Left cardiac atrium (tissue), 4 donors: ENCODE data around the gene SLC7A11. TPM values are rescaled to one million over a fixed set of nuclear protein-coding genes. Genes with fewer than 3 reads are reported as not detected.
A peak's percentile ranks its signal among the peaks of the same experiment; 100 is the strongest.

ENCODE experiments used
- ATAC-seq, 2 donors: fragments of 200-7000 bp; cut with Tn5 transposase; one replicate each; pipeline ENCODE4 v1.9.1; 2020; ENCODE audit warnings: mild to moderate bottlenecking in 2 of 2, moderate library complexity in 2 of 2
- DNase-seq: peaks from one replicate; pipeline ENCODE4 v3.0.0-alpha.2; 2020
- intact Hi-C, 2 donors: fragments of 100-400 bp; cut with DNase I; formaldehyde crosslinking; loops; one replicate each; pipeline versions ENCODE4 v1.14.1 to v1.15.1; 2022 to 2023
- long read RNA-seq: library from polyadenylated mRNA; unstranded; transcript quantifications from one replicate; pipeline ENCODE4 v2.0.0, GENCODE V29; 2021
- total RNA-seq, 2 donors: library from RNA; stranded (reverse); fragmentation: NEBNext Ultra II Directional; extraction: Animal tissue kit (Norgen Biotek cat#: 25700); gene quantifications; one replicate each; pipeline ENCODE4 v1.2.1, GENCODE V29; 2021
- donor health status: DM: no; HTN: yes; CAD: no.
- donor health status: DM: no; HTN: yes; CAD: no; lungs with severe emphysema.
- donor health status: DM: yes; HTN: yes; CAD: no.
- donor health status: Dilated cardiomyopathy.

Gene SLC7A11
- total RNA-seq: 1 to 10 TPM; 3.3 to 4.7 TPM
- long read RNA-seq, partial matches to known transcripts: 0 of 2 reads
- long read RNA-seq, other reads (novel, unspliced or antisense): 2 of 2 reads

GRCh38 chr4:138242076-138242833, at the start of gene SLC7A11:
SLC7A11 (minus strand) TSS chr4:138242349; CDS start chr4:138242069, 280 bp downstream.
- peak; percentile 45 for DNase-seq
- peak; percentile 78 to 99 for ATAC-seq
- intact Hi-C loops: no loop called here

- intact Hi-C loops: no loop called here
- ATAC-seq: no peak
- DNase-seq: no peak
Measured at GRCh38 chr4:138291431-138291830, 49.3 kb upstream of the SLC7A11 start.

- no peak for DNase-seq
- no peak for ATAC-seq
- intact Hi-C loops: no loop called here
Measured at GRCh38 chr4:138290805-138291204, 48.7 kb upstream of the SLC7A11 start.

GRCh38 chr4:138279286-138279685, 37.1 kb upstream of the SLC7A11 start:
- intact Hi-C loops: no loop called here
- ATAC-seq: no peak
- no peak for DNase-seq

- no peak for DNase-seq
- intact Hi-C loops: no loop called here
- ATAC-seq: no peak
Measured at GRCh38 chr4:138277133-138277532, 35.0 kb upstream of the SLC7A11 start.

- peak in 1 of 2 donors; percentile 50 for ATAC-seq
- intact Hi-C loops: no loop called here
Measured at GRCh38 chr4:138275963-138276621, 33.9 kb upstream of the SLC7A11 start.

GRCh38 chr4:138275216-138275615, 33.1 kb upstream of the SLC7A11 start:
- DNase-seq (no peak), ATAC-seq (no peak)
- intact Hi-C loops: no loop called here

More at GRCh38 chr4:138275963-138276621, 33.9 kb upstream of the SLC7A11 start:
- no peak for DNase-seq

GRCh38 chr4:138269175-138269574, 27.0 kb upstream of the SLC7A11 start:
- intact Hi-C loops: no loop called here
- ATAC-seq (no peak), DNase-seq (no peak)

GRCh38 chr4:138267835-138268234, 25.7 kb upstream of the SLC7A11 start:
- ATAC-seq: no peak
- intact Hi-C loops: no loop called here

GRCh38 chr4:138266948-138267347, 24.8 kb upstream of the SLC7A11 start:
- ATAC-seq: no peak
- no peak for DNase-seq
- intact Hi-C loops: no loop called here

More at GRCh38 chr4:138267835-138268234, 25.7 kb upstream of the SLC7A11 start:
- DNase-seq: no peak

GRCh38 chr4:138263247-138263816, 21.2 kb upstream of the SLC7A11 start:
- no peak for DNase-seq
- ATAC-seq: peak in 1 of 2 donors; percentile 80
- intact Hi-C loops: loop anchor here in 1 of 2 donors (5.0 kb wide), 1 partner anchor 134 kb away; no protein-coding TSS in a partner anchor

GRCh38 chr4:138262469-138262868, 20.3 kb upstream of the SLC7A11 start:
- ATAC-seq: no peak
- no peak for DNase-seq
- intact Hi-C loops: loop anchor here in 1 of 2 donors (5.0 kb wide), 1 partner anchor 135 kb away; no protein-coding TSS in a partner anchor

- peak; percentile 66 to 85 for ATAC-seq
- intact Hi-C loops: loop anchor here in 1 of 2 donors (5.0 kb wide), 1 partner anchor 135 kb away; no protein-coding TSS in a partner anchor
- DNase-seq: no peak
Measured at GRCh38 chr4:138262030-138262429, 19.9 kb upstream of the SLC7A11 start.

- DNase-seq: no peak
- intact Hi-C loops: loop anchor here in 1 of 2 donors (2.0 to 5.0 kb wide), 2 partner anchors 65 to 137 kb away; no protein-coding TSS in a partner anchor
- ATAC-seq: no peak
Measured at GRCh38 chr4:138259824-138260223, 17.7 kb upstream of the SLC7A11 start.

GRCh38 chr4:138259271-138259670, 17.1 kb upstream of the SLC7A11 start:
- intact Hi-C loops: loop anchor here in 1 of 2 donors (2.0 kb wide), 1 partner anchor 64 kb away; no protein-coding TSS in a partner anchor
- DNase-seq: no peak
- ATAC-seq: no peak

- DNase-seq: no peak
- intact Hi-C loops: no loop called here
- ATAC-seq: no peak
Measured at GRCh38 chr4:138256608-138257007, 14.5 kb upstream of the SLC7A11 start.

- ATAC-seq (no peak), DNase-seq (no peak)
- intact Hi-C loops: no loop called here
Measured at GRCh38 chr4:138255917-138256597, 13.9 kb upstream of the SLC7A11 start.

GRCh38 chr4:138252551-138252950, 10.4 kb upstream of the SLC7A11 start:
- intact Hi-C loops: no loop called here
- no peak for DNase-seq

GRCh38 chr4:138251938-138252337, 9.8 kb upstream of the SLC7A11 start:
- ATAC-seq (no peak), DNase-seq (no peak)
- intact Hi-C loops: no loop called here

More at GRCh38 chr4:138252551-138252950, 10.4 kb upstream of the SLC7A11 start:
- no peak for ATAC-seq
